GM21515 (cell line): ENCODE results near the gene DERA.

Source experiments
- ATAC-seq: cut with Tn5 transposase; IDR thresholded peaks from one replicate; pipeline ENCODE4 v1.9.1; 2021; ENCODE audit not compliant: unreplicated experiment

The DERA gene

DNA sequence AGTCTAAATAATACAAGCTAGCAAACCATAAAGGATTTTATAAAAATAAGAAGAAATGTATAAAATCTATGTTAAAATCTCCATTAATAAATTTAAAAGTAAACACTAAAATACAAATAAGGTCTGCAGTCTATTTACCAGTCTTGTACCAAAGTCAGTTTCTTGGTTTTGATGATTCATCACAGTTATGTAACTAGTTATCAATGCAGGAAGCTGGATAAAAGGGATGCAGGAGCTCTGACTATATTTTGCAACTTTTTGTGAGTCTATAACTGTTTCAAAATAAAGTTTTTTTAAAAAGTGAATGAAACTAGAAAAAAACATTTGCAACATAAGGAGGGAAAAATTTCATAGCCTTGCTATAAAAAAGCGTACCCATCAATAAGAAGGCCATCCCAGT, 151.5 kb downstream of the DERA start:
- ATAC-seq = no peak

DNA sequence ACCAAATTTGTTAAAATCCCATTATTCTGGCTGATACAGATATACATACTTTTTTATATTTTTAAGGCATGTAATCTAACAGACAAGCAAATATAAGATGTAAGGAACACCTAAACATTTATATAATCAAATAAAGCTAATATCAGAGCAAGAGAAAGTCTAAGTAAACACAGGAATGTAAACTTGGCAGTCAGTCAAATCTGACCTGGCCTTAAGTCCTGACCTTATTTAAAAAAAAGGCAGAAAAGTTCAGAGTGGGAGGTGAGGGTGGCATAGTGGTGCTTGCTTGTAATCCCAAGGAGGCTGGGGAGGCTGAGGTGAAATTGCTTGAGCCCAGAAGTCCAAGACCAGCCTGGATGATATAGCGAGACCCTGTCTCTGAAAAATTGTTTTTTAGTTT, 152.6 kb downstream of the DERA start:
- ATAC-seq = no peak

GRCh38 chr12:16070113-16070512, 159.0 kb downstream of the DERA start:
- ATAC-seq = no peak

DNA sequence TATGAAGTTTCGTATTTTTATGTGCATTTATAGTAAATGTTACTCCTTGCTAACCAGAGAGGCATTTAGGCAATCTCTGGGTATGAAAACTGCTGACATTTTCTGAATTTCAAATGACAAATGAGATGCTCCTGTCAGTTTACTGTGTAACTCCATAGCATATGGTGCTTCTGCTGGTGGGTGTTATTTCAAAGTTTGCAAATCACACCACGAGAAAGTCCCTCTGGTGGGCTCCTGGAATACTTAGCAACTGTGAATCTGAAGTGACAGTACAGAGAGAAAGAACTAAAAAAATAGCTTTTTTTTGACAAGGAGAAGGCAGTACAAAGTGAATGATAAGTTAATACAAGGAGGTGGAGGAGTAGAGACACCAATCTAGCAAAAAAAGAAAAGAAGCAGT, 161.5 kb downstream of the DERA start:
- no peak for ATAC-seq

DNA sequence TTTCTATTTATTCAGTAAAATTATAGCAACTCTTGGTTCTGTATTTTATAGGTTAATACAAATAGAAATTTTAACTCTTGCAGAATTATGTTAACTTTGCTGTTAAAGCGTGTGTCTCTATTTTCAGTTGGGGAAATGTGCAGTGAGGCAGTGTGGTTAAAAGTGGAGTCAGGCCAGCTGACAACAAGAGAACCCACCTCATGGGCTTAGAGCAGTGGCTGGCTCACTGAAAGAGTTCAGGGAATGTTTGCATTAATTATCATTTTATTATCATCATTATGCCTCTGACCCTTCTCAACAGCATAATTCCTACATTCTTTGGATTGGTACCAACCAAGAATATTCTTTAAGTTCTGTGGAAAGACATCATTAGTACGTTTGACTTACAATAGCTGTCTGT, 163.8 kb downstream of the DERA start:
- no peak for ATAC-seq

DNA sequence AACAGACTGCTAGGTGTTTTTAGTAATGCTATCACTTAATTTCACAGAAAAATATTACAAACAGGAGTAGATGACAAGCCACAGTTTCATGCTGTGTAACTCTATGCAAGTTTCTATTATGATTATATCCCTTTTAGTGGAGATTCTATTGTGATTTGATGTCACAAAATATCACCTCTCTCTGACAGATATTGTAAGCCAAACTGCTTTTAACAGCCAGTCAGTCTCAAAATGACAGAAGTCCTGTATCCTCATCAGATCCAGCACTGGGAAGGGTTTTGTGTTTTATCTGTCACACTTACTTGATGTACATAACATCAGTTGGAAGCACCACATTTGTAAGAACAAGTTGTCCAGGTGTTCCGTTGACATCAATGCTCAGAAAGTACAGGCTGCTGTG, 164.8 kb downstream of the DERA start:
- no peak for ATAC-seq

- ATAC-seq = no peak
These were observed 165.4 kb downstream of the DERA start for GRCh38 chr12:16076557-16076956.

- no peak for ATAC-seq
These were observed 165.9 kb downstream of the DERA start for GRCh38 chr12:16076970-16077522.

DNA sequence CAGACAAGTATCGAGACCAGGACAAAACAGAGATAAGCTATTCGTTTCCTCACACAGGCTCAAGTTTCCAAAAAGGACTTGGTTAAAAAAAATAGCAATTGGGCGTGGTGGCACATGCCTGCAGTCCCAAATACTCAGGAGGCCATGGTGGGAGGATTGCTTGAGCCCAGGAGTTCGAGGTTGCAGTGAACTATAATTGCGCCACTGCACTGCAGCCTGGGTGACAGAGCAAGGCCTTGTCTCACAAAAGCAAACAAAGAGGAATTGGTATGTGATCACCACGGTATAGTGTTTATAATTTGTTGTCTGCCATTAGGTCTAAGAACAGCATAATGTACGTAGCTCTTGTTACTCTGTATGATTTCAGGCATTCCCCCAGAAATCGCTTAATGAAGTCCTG, 175.3 kb downstream of the DERA start:
- ATAC-seq = no peak

DNA sequence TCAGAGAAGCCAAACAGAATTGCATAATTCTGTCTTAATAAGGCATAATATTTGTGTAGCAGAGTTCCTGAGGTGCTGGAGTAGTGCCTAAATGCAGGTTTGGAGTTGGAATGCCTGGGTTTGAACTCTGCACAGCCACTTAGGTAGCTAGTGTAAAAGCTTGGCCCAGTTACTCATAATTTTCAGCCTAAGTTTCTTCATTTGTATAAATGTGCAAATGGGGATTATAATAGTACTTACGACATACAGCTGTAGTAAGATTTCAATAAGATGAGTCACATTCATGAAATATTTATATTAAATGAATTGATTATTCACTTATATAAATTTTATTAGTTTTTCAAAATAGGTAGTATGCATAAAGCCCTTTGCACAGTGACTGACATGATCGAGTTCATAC, 175.8 kb downstream of the DERA start:
- no peak for ATAC-seq
